Thyroid gland (tissue), 4 donors: Measurements from ENCODE around the gene GRID2IP.

Experiments
- POLR2A ChIP-seq, 2 donors: fragments of 450-650 bp; IDR thresholded peaks; one replicate each; pipeline ENCODE4 v1.6.1; 2017; ENCODE audit warnings: antibody characterized with exemption in 2 of 2, mild to moderate bottlenecking in 2 of 2, moderate library complexity in 1 of 2
- TF ChIP-seq, protein P1 (sequence below), 6 experiments: fragments of 200-600 bp in 3 of 6; fragments of 450-650 bp in 3 of 6; sonication (generic) in 3 of 6; IDR thresholded peaks; one replicate each; pipeline ENCODE4 v1.5.1; 2016 to 2019; ENCODE audit warnings: antibody characterized with exemption in 6 of 6, mild to moderate bottlenecking in 2 of 6, inconsistent platforms in 1 of 6, moderate library complexity in 1 of 6

DNA sequence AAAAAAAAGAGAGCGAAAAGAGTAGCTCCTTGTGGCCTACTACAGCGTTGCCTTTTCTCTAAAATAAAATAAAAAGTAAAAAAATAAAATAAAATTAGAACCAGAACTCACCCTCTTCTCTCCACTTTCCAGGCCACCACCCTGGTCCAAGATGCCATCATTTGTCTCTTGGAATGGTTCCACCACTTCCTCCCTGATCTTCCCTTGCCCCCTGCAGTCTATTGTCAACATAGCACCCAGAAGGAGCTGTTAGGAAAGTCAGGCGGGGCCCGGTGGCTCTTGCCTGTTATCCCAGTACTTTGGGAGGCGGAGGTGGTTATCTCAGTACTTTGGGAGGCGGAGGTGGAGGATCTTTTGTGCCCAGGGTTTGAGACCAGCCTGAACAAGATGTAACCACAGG, 7.6 kb upstream of the GRID2IP start:
- TF ChIP-seq, protein P1, sequence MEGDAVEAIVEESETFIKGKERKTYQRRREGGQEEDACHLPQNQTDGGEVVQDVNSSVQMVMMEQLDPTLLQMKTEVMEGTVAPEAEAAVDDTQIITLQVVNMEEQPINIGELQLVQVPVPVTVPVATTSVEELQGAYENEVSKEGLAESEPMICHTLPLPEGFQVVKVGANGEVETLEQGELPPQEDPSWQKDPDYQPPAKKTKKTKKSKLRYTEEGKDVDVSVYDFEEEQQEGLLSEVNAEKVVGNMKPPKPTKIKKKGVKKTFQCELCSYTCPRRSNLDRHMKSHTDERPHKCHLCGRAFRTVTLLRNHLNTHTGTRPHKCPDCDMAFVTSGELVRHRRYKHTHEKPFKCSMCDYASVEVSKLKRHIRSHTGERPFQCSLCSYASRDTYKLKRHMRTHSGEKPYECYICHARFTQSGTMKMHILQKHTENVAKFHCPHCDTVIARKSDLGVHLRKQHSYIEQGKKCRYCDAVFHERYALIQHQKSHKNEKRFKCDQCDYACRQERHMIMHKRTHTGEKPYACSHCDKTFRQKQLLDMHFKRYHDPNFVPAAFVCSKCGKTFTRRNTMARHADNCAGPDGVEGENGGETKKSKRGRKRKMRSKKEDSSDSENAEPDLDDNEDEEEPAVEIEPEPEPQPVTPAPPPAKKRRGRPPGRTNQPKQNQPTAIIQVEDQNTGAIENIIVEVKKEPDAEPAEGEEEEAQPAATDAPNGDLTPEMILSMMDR (IDR thresholded peaks at IDR 0.05), result no peak
- TF ChIP-seq POLR2A (IDR thresholded peaks at IDR 0.05), result no peak
